Stimulated activated CD4-positive, alpha-beta T cell treated with anti-CD3 and anti-CD28 coated beads, TNF-alpha, amount 100 ng/mL, for 1 hour (primary cell): ENCODE results near the gene UGT1A10.
"Not testable (repeated sequence)": the region's sequence is repeated elsewhere in the genome, so short reads cannot be mapped to it uniquely, and the experiment has no call there.

Experiments used
- DNase-seq, 3 donors: peaks; one replicate each; pipeline ENCODE4 v3.0.0-alpha.2; 2020; ENCODE audit warnings: low read depth in 3 of 3, low spot score in 1 of 3

Gene UGT1A10

DNA sequence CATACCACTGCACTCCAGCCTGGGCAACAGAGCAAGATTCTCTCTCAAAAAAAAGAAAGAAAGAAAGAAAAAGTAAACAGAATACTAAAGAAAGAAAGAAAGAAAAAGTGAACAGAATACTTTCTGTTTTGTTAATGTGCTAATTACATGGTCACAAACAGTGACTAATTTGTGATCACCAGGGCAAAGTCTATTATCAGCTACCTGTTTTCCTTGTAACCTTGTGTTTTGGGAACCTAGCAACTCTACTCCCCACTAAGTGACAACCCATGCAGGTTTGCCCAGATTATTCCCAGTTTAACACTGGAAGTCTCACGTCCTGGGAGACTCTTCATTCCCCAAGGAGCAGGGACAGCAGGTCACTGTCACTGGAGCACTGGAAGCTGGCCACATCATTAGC, 18.8 kb downstream of the UGT1A10 start:
- no peak for DNase-seq

DNA sequence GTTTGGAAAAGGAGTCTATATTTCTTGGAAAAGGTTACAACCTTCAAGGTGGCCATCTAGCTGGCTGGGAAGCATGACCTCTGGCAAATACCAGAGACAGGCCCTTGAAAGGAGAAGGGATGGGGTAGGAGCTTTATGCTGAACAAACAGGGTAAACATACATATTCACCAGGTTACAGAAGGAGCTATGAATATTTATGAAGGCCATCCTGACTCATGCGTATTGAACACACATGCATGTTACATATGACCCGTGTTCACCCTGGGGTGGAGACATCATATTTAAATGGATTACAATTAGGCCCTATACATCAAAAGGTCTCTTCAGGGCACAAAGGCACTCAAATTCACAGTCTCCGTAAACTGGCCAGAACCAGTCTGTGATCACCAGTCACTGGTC, 19.7 kb downstream of the UGT1A10 start:
- DNase-seq, result not testable (repeated sequence)

DNA sequence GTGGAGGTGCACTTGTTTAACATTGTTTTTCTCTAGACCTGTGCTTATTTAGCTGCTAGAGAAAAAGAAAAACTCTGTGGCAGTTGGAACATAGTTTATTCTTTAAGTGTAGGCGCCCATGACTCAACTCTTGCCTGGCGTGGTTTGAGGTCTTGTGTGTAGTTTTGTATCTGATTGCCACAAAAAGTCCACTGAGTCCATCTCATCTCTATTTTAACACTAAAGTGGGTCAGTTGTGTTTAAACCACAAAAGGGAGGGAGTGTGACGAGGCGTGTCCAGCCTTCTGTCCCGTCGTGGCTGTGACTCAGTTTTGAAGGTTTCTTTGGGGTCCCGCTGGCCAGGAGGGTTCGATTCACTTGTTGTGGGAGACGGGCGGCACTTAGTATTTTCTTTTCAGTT, 20.2 kb downstream of the UGT1A10 start:
- no peak for DNase-seq

DNA sequence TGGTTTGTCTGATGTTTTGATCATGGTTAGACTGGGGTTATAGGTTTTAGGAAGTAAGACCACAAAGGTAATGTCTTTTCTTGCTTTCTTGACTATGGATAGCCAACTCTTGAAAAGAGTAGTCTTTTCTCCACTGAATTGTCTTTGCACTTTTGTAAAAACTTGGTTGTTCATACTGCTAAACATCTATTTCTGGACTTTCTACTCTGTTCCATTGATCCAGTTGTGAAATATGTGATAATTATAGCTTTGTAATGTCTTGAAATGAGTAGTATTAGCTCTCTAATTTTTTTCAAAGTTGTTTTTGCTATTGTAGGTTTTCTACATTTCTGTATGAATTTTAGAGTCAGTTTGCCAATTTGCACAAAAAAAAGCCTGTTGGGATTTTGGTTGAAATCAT, 22.4 kb downstream of the UGT1A10 start:
- no peak for DNase-seq

DNA sequence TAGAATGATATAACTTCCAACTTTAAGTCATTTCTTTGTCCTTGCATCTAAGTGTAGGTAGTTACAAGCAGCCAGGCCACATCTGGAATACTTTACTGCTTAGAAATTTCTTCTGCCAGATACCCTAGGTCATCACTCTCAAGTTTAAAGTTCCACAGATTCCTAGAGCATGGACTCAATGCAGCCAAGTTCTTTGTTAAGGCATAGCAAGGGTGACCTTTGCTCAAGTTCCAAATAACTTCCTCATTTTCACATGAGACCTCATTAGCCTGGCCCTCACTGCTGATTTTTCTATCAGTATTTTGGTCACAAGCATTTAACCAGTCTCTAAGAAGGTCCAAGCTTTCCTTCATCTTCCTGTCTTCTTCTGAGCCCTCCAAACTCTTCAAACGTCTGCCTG, 27.7 kb downstream of the UGT1A10 start:
- no peak for DNase-seq

DNA sequence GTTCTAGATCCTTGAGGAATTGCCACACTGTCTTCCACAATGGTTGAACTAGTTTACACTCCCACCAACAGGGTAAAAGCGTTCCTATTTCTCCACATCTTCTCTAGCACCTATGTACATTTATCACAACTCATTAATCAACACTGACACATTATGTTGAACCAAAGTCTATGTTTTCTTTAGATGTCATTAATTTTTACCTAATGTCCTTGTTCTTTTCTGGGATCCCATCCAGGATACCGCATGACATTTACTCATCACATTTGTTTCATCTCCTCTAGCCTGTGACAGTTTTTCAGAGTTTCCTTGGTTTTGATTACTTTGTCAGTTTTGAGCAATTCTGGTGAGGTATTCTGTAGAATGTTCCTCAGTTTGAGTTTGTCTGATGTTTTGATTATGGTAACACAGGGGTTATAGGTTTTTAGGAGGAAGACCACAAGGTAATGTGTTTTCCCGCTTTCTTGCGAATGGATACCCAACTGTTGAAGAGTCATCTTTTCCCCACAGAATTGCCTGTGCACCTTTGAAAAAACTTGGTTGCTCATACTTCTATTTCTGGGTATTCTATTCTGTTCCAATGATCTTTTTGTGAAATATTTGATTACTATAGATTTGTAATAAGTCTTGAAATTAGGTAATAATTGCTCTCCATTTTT, 32.5 kb downstream of the UGT1A10 start:
- DNase-seq, result no peak

DNA sequence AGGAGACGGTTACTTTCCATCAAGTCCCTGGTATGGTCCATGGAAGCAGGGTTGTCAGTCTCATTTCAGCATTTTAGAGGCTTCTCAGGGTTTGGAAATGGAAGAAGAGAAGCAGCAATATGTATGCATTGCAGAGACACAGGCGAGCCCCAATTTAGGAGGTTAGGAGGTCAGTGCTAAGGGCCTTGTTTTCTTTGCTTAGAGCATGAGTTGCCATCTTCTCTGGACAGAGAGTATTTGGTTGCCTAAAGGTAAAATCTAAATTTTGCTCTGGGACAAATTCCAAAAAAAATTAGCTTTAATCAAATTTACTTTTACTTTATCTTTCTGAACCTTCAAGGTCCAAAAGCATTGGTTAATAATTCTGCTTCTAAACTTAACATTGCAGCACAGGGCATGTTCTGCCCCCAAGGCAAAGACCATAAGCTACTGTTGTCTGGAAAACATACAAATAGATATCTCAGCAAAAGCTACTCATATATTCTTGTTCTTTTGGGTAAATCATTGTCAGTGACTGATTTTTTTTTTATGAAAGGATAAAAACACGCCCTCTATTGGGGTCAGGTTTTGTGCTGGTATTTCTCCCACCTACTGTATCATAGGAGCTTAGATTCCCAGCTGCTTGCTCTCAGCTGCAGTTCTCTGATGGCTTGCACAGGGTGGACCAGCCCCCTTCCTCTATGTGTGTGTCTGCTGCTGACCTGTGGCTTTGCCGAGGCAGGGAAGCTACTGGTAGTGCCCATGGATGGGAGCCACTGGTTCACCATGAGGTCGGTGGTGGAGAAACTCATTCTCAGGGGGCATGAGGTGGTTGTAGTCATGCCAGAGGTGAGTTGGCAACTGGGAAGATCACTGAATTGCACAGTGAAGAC, 35.3 kb downstream of the UGT1A10 start, which contains the start of gene UGT1A9:
TSS of gene UGT1A9 (plus strand) at position 609 of the 872 bp plus-strand sequence. CDS start at position 646, 37 bp downstream.
- no peak for DNase-seq

DNA sequence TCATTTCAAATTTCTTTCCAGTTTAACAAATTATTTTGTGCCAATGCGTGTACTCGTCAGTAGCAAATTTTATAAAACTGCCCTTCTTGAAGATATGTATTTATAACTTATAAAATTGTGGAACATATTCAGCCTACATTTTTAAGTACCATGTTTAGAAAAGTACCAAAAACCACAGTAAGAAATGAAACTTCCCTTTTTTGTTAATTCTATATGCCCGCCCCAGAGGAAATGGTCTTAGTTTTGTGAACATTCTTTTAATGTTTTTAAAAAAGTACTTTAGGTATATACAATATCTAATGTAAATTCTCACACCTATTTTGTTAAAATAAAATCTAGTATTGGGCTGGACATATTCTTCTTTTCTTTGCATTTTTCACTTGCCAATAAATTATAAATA, 36.6 kb downstream of the UGT1A10 start:
- DNase-seq, result no peak

DNA sequence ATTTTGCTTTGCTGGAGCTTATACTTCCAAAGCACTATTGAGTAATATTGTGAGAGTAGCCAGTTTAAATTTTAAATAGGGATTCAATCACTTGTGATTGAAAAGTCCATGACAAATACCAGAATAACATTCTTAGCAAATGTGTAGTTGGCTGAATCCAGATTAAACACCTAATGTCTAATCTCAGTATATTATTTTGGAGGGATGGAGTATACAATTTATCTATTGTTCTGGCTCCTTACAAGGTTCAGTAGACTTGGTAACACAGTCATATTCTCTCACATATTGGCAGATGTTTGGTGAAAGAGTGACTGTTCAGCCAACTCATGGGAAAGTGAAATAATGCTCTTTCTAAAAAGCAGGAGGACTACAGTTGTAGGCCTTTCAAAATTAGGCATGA, 37.6 kb downstream of the UGT1A10 start:
- no peak for DNase-seq

DNA sequence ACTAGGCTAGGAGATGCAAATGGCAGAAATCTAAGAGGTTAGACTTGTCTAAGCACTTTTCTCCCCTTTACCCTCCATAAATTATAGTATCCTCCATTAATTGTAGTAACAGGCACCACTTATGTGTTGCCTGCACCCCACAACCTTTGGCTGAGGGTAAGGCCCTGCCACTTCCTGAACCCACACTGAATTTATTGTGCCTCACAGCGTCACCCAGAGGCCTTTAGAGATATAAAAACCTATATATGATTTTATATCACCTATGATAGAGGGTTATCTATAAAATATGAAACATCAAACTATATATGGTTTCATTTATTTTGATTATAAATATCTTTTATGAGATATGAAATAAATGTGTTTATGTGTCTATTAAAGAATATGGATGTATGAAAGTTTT, 38.1 kb downstream of the UGT1A10 start:
- DNase-seq, result no peak

DNA sequence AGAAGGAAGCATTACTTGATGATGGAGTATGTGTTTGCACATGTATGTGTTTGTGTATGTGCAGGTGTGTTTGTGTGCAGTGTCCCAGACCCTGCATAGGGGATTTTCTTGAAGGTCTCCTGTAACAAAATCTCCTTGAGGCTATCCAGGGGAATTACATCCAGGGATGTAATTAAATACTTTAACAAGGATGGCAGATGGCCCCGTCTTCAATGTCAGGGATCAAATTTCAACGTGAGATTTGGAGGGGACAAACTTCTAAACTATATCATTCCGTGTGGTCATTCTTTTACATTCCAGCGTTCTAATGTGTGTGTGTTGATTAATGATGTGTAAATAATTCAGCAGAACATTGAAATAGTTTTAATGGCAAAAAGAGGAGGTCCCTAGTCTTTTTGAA, 38.7 kb downstream of the UGT1A10 start:
- DNase-seq, result no peak

DNA sequence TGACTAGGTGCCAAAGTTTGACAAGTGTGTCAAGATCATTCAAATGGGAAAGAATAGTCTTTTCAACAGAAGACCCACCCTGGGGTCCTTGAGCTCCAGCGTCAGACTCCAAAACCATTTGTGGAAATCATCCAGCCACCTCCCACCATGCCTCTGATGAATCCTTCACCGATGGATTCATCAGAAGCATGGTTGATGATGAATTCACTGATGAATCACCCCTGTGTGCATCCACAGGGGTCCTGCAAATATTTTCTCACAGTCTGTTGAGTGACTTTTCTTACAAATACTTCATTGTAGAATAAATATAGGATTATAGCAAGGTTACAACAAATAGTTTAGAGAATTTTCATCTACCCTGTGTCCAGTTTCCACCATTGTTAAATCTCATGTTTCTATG, 39.8 kb downstream of the UGT1A10 start:
- no peak for DNase-seq

DNA sequence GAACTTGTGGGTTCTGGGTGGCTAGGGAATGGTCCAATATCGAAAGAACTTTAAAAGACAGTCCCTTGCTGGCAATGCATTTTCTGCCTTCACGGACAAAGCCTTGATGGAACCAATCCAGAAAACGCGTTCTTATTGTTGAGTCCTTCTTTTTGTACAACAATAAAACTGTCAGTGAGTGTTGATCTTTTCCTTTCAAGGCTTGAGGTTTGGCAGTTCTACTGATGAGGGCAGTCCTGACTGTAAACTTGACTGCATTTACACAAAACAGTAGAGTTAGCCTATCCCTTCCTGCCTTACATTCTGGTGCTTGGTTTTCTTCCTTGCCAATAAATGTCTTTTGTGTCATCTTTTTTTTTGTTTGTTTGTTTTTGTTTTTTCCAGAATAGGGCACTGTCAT, 42.9 kb downstream of the UGT1A10 start:
- no peak for DNase-seq

DNA sequence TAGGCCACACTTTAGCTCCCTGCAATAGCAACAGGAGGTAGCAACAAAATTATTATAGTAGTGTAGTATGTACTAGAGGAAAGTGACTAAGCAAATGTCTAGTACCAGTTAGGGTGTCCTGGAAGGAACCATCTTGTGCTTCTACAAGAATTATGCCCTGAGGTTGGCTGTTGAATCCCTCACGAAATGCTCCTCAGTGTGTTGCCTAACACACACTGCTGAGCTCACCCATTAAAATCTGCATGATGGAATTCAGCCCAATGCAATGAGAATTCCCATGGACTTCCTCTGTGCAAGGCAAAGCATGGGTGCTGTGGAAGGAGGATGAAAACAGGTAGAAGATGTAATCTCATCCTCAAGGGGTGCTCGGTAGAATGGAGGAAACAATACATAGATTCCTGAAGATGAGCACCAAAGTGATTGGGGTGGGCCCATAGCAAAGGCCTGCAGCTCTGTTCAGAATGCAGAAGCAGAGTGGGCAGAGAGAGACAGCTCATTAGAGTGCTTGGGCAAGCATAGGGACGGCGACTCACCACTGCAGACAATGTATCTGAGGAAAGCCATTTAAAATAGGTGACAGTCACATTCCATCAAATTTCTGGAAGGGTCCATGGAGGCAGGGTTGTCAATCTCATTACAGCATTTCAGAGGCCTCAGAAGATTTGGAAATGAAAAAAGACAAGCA, 44.3 kb downstream of the UGT1A10 start:
- DNase-seq, result no peak

DNA sequence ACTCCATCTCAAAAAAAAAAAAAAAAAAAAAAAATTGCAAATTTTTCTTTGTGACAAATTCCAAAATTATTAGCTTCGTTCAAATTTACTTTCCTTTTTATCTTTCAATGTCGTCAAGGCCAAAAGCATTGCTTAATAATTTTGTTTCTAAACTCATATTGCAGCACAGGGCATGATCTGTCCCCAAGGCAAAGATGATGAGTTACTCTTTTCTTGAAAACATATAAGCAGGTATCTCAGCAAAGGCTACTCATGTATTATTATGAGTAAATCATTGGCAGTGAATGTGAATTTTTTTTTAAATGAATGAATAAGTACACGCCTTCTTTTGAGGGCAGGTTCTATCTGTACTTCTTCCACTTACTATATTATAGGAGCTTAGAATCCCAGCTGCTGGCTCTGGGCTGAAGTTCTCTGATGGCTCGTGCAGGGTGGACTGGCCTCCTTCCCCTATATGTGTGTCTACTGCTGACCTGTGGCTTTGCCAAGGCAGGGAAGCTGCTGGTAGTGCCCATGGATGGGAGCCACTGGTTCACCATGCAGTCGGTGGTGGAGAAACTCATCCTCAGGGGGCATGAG, 45.4 kb downstream of the UGT1A10 start, which contains the start of gene UGT1A7:
TSS of gene UGT1A7 (plus strand) at position 381 of the 579 bp plus-strand sequence. CDS start at position 418, 37 bp downstream.
- no peak for DNase-seq

DNA sequence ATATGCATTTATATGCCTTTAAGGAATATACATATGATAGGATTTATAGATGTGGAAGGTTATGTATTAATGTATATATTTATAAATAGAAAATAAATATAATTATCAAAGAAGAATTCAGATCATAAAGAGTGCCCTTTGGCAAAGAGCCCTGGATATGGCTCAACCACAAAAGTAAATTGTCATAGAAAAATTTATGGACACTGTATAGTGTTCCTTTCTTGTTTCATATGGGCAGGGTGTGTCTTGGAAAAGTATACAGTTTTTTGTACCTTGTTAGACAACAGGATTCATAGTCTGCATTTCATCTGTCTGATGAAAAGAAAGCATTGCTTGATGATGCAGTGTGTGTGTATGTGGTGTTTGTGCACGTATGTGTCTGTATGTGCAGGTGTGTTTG, 48.4 kb downstream of the UGT1A10 start:
- no peak for DNase-seq

DNA sequence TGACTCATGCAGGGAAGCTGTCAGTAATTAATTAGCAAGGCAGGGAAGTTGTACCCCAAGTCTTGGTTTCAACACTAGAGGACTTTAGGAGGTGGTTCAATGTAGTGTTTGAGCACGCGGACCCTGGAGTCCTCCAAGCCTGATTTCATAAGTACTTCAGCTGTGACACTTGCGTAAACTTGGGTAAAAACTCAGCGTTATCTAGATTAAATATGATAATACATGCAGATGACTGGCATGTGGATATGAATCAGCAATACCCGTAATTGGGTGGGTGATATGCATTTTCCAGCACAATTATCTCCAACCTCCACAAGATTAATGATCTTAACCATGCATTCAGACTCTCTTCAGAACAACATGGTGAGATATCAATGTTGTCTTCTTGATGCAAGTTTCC, 50.7 kb downstream of the UGT1A10 start:
- DNase-seq, result no peak

DNA sequence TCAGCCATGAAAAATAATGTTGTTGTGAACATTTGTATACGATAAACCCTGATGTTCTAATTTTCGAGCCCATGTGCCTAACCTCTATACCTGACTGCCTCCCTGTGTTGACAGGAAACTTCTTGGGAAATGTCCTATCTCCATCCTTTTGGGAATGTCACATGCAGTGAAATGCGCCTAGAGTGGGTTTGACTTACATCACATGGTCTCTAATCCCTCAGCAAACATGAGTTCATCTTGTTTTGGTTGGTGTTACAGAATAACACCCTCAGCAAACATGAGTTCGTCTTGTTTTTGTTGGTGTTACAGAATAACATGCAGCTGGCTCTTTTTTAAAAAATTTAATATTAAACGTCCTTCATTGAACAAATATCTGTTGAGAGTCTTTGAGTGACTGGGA, 52.1 kb downstream of the UGT1A10 start:
- no peak for DNase-seq

DNA sequence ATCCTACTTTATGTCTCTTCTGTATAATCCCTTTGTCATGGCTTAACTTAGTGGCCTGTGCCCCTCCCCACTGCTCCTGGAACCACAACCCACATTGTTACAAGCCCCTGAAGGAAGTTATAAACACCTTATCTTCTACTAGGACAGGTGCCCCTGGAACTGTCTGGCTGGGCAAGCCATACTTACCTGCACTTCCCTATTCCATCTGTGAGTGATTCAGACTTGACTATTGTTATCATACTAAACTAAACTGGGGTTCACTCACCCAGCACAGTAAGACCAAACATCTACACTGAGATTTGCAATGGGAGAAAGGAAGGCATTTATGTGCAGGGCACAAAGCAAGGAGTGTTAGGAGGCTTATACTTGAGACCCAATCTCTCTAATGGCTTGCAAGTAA, 52.8 kb downstream of the UGT1A10 start:
- DNase-seq, result no peak

DNA sequence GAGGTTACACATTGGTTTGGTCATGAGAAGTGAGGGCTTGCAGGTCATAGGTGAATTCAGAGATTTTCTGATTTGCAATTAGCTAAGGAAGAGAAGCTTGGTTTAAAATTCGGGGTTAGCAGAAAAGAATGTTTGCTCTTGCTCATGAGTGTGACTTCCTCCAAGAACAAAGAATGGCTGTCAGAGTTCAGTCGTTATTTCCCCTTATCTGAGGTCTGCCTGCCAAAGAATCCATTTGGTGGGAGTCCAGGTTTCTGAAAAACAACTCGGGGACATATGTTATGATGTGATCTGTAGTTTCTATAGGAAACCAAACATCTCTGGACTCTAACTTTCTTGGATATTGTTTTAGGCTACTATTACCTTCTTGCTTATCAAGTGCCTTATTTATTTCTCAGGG, 53.3 kb downstream of the UGT1A10 start:
- DNase-seq, result no peak

DNA sequence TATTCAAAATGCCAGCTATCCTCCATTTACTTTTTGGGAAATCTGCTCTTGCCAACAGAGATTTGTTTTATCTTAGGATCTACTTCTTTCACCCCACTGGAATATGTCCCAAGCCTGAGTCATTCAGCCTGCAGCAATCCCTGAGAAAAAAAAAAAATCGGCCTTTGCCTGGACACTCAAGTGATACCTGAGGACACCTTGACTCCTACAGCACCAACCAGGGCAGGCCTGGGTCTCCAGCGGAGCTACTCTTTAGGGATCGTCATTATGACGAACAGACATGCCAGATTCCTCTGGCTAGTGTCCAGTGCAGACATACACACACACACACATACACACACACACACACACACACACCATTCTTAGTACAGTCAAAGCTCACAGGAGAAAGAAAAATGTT, 54.2 kb downstream of the UGT1A10 start:
- no peak for DNase-seq
